H1 (cell line): ENCODE measurements around the gene GDPD3.

Experiments used
- CTCF ChIP-seq, 3 experiments: IDR thresholded peaks; 1 replicate in 2 of 3; 2 replicates in 1 of 3; pipeline versions ENCODE4 v1.5.1 to v1.6.1; 2011; ENCODE audit warnings: low read length in 3 of 3, mild to moderate bottlenecking in 3 of 3, inconsistent platforms in 2 of 3, low read depth in 1 of 3, moderate library complexity in 1 of 3; ENCODE audit not compliant: insufficient read depth in 1 of 3; ENCODE audit errors: control extremely low read depth in 1 of 3
- GTF2F1 ChIP-seq: IDR thresholded peaks from 2 replicates; pipeline ENCODE4 v1.6.1; 2012; ENCODE audit warnings: low read depth, low read length, improper control_type of control experiment, borderline replicate concordance
- JUN ChIP-seq: IDR thresholded peaks from 2 replicates; pipeline ENCODE4 v1.6.1; 2011; ENCODE audit warnings: low read depth, mild to moderate bottlenecking, improper control_type of control experiment, low read length
- RBBP5 ChIP-seq: IDR thresholded peaks from 2 replicates; pipeline ENCODE4 v1.7.1; 2012; ENCODE audit warnings: low read depth, mild to moderate bottlenecking, inconsistent platforms, low read length, moderate library complexity, borderline replicate concordance
- SRF ChIP-seq: IDR thresholded peaks from 2 replicates; pipeline ENCODE4 v1.6.1; 2011; ENCODE audit warnings: mild to moderate bottlenecking, low read depth, low read length, moderate library complexity
- TBP ChIP-seq: IDR thresholded peaks from 2 replicates; pipeline ENCODE4 v1.6.1; 2011; ENCODE audit warnings: low read depth, low read length, improper control_type of control experiment
- TF ChIP-seq, protein P1 (sequence below): fragments of 300-600 bp; sonication (generic); IDR thresholded peaks from 2 replicates; pipeline ENCODE4 v1.7.1; 2012; ENCODE audit warnings: low read length, moderate library complexity, mild to moderate bottlenecking, inconsistent platforms; ENCODE audit not compliant: insufficient replicate concordance

- TF ChIP-seq CTCF (IDR thresholded peaks at IDR 0.05; ENCODE audit: control extremely low read depth in 1 of 3, insufficient read depth in 1 of 3, low read depth in 1 of 3, low read length in 3 of 3) (no peak), SRF (no peak), TBP (no peak), JUN (no peak), GTF2F1 (no peak), RBBP5 (no peak)
- TF ChIP-seq, protein P1, sequence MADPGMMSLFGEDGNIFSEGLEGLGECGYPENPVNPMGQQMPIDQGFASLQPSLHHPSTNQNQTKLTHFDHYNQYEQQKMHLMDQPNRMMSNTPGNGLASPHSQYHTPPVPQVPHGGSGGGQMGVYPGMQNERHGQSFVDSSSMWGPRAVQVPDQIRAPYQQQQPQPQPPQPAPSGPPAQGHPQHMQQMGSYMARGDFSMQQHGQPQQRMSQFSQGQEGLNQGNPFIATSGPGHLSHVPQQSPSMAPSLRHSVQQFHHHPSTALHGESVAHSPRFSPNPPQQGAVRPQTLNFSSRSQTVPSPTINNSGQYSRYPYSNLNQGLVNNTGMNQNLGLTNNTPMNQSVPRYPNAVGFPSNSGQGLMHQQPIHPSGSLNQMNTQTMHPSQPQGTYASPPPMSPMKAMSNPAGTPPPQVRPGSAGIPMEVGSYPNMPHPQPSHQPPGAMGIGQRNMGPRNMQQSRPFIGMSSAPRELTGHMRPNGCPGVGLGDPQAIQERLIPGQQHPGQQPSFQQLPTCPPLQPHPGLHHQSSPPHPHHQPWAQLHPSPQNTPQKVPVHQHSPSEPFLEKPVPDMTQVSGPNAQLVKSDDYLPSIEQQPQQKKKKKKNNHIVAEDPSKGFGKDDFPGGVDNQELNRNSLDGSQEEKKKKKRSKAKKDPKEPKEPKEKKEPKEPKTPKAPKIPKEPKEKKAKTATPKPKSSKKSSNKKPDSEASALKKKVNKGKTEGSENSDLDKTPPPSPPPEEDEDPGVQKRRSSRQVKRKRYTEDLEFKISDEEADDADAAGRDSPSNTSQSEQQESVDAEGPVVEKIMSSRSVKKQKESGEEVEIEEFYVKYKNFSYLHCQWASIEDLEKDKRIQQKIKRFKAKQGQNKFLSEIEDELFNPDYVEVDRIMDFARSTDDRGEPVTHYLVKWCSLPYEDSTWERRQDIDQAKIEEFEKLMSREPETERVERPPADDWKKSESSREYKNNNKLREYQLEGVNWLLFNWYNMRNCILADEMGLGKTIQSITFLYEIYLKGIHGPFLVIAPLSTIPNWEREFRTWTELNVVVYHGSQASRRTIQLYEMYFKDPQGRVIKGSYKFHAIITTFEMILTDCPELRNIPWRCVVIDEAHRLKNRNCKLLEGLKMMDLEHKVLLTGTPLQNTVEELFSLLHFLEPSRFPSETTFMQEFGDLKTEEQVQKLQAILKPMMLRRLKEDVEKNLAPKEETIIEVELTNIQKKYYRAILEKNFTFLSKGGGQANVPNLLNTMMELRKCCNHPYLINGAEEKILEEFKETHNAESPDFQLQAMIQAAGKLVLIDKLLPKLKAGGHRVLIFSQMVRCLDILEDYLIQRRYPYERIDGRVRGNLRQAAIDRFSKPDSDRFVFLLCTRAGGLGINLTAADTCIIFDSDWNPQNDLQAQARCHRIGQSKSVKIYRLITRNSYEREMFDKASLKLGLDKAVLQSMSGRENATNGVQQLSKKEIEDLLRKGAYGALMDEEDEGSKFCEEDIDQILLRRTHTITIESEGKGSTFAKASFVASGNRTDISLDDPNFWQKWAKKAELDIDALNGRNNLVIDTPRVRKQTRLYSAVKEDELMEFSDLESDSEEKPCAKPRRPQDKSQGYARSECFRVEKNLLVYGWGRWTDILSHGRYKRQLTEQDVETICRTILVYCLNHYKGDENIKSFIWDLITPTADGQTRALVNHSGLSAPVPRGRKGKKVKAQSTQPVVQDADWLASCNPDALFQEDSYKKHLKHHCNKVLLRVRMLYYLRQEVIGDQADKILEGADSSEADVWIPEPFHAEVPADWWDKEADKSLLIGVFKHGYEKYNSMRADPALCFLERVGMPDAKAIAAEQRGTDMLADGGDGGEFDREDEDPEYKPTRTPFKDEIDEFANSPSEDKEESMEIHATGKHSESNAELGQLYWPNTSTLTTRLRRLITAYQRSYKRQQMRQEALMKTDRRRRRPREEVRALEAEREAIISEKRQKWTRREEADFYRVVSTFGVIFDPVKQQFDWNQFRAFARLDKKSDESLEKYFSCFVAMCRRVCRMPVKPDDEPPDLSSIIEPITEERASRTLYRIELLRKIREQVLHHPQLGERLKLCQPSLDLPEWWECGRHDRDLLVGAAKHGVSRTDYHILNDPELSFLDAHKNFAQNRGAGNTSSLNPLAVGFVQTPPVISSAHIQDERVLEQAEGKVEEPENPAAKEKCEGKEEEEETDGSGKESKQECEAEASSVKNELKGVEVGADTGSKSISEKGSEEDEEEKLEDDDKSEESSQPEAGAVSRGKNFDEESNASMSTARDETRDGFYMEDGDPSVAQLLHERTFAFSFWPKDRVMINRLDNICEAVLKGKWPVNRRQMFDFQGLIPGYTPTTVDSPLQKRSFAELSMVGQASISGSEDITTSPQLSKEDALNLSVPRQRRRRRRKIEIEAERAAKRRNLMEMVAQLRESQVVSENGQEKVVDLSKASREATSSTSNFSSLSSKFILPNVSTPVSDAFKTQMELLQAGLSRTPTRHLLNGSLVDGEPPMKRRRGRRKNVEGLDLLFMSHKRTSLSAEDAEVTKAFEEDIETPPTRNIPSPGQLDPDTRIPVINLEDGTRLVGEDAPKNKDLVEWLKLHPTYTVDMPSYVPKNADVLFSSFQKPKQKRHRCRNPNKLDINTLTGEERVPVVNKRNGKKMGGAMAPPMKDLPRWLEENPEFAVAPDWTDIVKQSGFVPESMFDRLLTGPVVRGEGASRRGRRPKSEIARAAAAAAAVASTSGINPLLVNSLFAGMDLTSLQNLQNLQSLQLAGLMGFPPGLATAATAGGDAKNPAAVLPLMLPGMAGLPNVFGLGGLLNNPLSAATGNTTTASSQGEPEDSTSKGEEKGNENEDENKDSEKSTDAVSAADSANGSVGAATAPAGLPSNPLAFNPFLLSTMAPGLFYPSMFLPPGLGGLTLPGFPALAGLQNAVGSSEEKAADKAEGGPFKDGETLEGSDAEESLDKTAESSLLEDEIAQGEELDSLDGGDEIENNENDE = no peak
Observed at GRCh38 chr16:30115238-30115637, 1.9 kb upstream of the GDPD3 start.
